Epithelial cell of esophagus (primary cell): ENCODE measurements around the gene HCK.

Experiments
- DNase-seq: peaks from one replicate; pipeline ENCODE4 v3.0.0; 2010; ENCODE audit warnings: low read depth
- H3K4me3 ChIP-seq: 2 replicates; pipeline ENCODE4 v1.5.1; 2011; ENCODE audit warnings: mild to moderate bottlenecking, low read length, control low read depth
- TF ChIP-seq, protein P1 (sequence below): IDR thresholded peaks from 2 replicates; pipeline ENCODE4 v1.5.1; 2011; ENCODE audit warnings: low read depth, mild to moderate bottlenecking, low read length, control low read depth, inconsistent platforms; ENCODE audit not compliant: insufficient read depth; ENCODE audit errors: missing control alignments

Gene HCK

DNA sequence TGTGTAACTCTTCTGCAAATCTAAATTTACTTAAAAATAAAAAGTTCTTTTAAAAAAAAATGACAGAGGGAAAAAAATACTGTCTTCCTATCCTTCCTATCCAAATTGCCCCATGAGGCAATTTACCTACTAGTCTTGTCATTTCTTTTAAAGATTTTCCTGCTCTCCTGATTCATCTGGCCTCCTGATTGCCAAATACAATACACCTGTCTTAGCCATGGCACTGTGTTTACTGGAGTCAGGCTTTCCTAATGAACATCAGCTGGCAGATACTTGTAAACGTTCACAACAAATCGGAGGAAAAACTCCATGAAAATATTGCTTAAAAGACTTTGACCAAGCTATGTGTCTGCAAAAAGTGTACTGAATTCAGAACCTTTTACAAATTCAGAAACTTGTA is 78.9 kb downstream of the HCK start:
- DNase-seq: peak; percentile 13
- H3K4me3 ChIP-seq: no peak overlapping the region
- TF ChIP-seq, protein P1, sequence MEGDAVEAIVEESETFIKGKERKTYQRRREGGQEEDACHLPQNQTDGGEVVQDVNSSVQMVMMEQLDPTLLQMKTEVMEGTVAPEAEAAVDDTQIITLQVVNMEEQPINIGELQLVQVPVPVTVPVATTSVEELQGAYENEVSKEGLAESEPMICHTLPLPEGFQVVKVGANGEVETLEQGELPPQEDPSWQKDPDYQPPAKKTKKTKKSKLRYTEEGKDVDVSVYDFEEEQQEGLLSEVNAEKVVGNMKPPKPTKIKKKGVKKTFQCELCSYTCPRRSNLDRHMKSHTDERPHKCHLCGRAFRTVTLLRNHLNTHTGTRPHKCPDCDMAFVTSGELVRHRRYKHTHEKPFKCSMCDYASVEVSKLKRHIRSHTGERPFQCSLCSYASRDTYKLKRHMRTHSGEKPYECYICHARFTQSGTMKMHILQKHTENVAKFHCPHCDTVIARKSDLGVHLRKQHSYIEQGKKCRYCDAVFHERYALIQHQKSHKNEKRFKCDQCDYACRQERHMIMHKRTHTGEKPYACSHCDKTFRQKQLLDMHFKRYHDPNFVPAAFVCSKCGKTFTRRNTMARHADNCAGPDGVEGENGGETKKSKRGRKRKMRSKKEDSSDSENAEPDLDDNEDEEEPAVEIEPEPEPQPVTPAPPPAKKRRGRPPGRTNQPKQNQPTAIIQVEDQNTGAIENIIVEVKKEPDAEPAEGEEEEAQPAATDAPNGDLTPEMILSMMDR: no peak

GRCh38 chr20:32132911-32133549 is 81.0 kb downstream of the HCK start:
- DNase-seq: no peak
- TF ChIP-seq, protein P1: no peak
- no peak overlapping the region for H3K4me3 ChIP-seq

- no peak overlapping the region for H3K4me3 ChIP-seq
- TF ChIP-seq, protein P1: no peak
- DNase-seq: no peak
These were observed 82.0 kb downstream of the HCK start for GRCh38 chr20:32134026-32134425.

DNA sequence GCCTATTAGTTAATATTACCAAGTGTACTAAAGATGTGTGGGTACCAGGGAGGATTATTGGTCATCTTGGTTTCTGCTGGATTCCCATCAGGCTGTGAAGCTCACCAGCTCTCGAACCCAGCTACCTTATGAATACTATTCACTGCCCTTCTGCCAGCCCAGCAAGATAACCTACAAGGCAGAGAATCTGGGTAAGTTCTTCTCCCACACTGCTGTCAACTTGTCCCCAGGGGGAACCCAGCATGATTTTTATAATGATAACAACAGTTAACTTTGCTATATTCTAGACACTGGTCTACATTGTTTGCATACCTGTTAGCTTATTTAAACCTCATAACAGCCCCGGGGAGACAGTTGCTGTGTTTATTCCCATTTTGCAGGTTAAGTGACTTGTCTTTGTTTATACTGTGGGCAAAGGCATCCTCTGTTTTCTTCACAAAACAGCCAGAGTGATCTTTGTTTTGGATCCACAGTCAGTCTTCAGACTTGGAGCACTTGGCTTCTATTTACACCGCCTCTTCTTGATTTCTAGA is 84.0 kb downstream of the HCK start:
- TF ChIP-seq, protein P1: no peak
- no peak for DNase-seq
- H3K4me3 ChIP-seq: no peak overlapping the region

- TF ChIP-seq, protein P1: no peak
- no peak overlapping the region for H3K4me3 ChIP-seq
These were observed 86.9 kb downstream of the HCK start for GRCh38 chr20:32138921-32139320.

GRCh38 chr20:32139947-32140346 is 87.9 kb downstream of the HCK start:
- DNase-seq: no peak
- TF ChIP-seq, protein P1: no peak
- no peak overlapping the region for H3K4me3 ChIP-seq

More at GRCh38 chr20:32138921-32139320, 86.9 kb downstream of the HCK start:
- no peak for DNase-seq

DNA sequence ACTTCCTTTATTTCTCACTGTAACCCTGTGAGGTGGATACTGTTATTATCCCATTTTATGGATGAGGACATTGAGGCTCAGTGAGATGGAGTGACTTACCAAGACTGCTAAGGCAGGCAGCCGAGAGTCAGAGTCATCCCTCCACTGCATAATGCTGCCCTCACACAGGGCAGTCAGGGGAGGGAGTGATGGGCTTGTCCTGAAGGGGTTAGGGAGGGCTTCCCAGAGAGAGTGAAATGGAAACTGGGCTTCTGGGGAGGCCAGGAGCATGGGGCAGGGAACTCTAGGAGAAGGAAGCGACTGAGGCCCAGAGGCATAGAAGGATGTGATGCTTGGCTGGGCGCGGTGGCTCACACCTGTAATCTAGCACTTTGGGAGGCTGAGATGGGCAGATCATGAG is 88.6 kb downstream of the HCK start:
- TF ChIP-seq, protein P1: no peak
- no peak overlapping the region for H3K4me3 ChIP-seq
- DNase-seq: no peak
